ENCODE results near the gene PDE4B. TPM values are rescaled to one million over a fixed set of nuclear protein-coding genes. Genes with fewer than 3 reads are reported as not detected.

The PDE4B gene
- total and polyA plus RNA-seq, 9 of the 15 experiments (the other 6 are each of a cell fraction or from before 2014, with no cell fraction given) = 0.09 TPM; not detected in 8

GRCh38 chr1:66044912-66045311 lies 252.2 kb downstream of the PDE4B start (continued):
- no peak for TF ChIP-seq ZBTB49 (CRISPR knock-in tag; IDR thresholded peaks at IDR 0.05; ENCODE audit: borderline replicate concordance)
- TF ChIP-seq PHF8 (IDR thresholded peaks at IDR 0.05; ENCODE audit: borderline replicate concordance, low read length) = no peak
- TF ChIP-seq KAT7 (CRISPR knock-in tag; IDR thresholded peaks at IDR 0.05; ENCODE audit: borderline replicate concordance) = no peak
- no peak for TF ChIP-seq NR3C1 (CRISPR knock-in tag; IDR thresholded peaks at IDR 0.05)
- no peak for TF ChIP-seq FOXA1 (IDR thresholded peaks at IDR 0.05; ENCODE audit: borderline replicate concordance)

GRCh38 chr1:66046415-66046814 lies 253.7 kb downstream of the PDE4B start:
- Histone ChIP-seq H4K20me1 (replicated peaks; ENCODE audit: control insufficient read depth, insufficient read depth, low read length) (no peaks in the 10 kb centered on the region), H3K36me3 (ENCODE audit: control insufficient read depth, insufficient read depth, low read length) (no peaks in the 10 kb centered on the region), H3K9me1 (ENCODE audit: control insufficient read depth, insufficient read depth, low read length) (no peaks in the 10 kb centered on the region), H3K4me1 (replicated peaks in 1 of 2; ENCODE audit: control insufficient read depth in 2 of 2, insufficient read depth in 2 of 2, low read length in 2 of 2) (no peaks in the 10 kb centered on the region), H2AFZ (ENCODE audit: low read depth, low read length) (no peak overlapping the region), H3K4me3 (no peak overlapping the region), H3K9ac (ENCODE audit: insufficient read depth in 1 of 2, low read depth in 2 of 2, low read length in 2 of 2) (no peak overlapping the region), H3K27ac (ENCODE audit: extremely low read depth, low read depth, low read length) (no peak overlapping the region), H3K79me2 (ENCODE audit: control insufficient read depth, insufficient read depth, low read length) (no peaks in the 10 kb centered on the region), H3K4me2 (ENCODE audit: insufficient read depth, low read length) (no peak overlapping the region), H3K9me3 (replicated peaks; ENCODE audit: control insufficient read depth, insufficient read depth, low read depth, low read length) (no peaks in the 10 kb centered on the region), H3K27me3 (ENCODE audit: control insufficient read depth in 2 of 2, insufficient read depth in 2 of 2, low read length in 2 of 2) (no peaks in the 10 kb centered on the region)
- DNase-seq (ENCODE audit: extremely low read depth in 1 of 4, low spot score in 3 of 4) (no peak), ATAC-seq (no peak), FAIRE-seq (no peak)
- ChIA-PET CTCF (ENCODE audit: low intra/inter-chr PET ratio) (no interaction called here), POLR2A (no interaction called here)
- 1% methylated on average over 4 of the region's 4 CpGs for WGBS (ENCODE audit: insufficient coverage, low coverage, missing lambda C conversion rate)
- BruUV-seq (replicated peaks) = no TSS peak
- in situ Hi-C loops (cut with MboI) (no loop called here), intact Hi-C loops (cut with micrococcal nuclease) (no loop called here)
- TF ChIP-seq SETDB1 (IDR thresholded peaks at IDR 0.05; ENCODE audit: low read length) (no peak), ZNF785 (CRISPR knock-in tag; IDR thresholded peaks at IDR 0.05) (no peak), BRF1 (IDR thresholded peaks at IDR 0.05; ENCODE audit: borderline replicate concordance, extremely low read depth, insufficient read length) (no peak), STAT6 (CRISPR knock-in tag; IDR thresholded peaks at IDR 0.05) (no peak), HEY1 (CRISPR knock-in tag; IDR thresholded peaks at IDR 0.05; ENCODE audit: borderline replicate concordance) (no peak), ZFPM2 (CRISPR knock-in tag; IDR thresholded peaks at IDR 0.05) (no peak), MAFF (IDR thresholded peaks at IDR 0.05; ENCODE audit: low read length) (no peak), XRCC3 (IDR thresholded peaks at IDR 0.05) (no peak), NFXL1 (CRISPR knock-in tag; IDR thresholded peaks at IDR 0.05) (no peak)
